IMR-90 (cell line): Measurements from ENCODE around the gene SRSF7.
"Not testable (repeated sequence)": the region's sequence is repeated elsewhere in the genome, so short reads cannot be mapped to it uniquely, and the experiment has no call there.

Experiments
- CTCF ChIP-seq: conservative IDR thresholded peaks from 2 replicates; pipeline ENCODE4 v1.5.1; 2012; ENCODE audit warnings: mild to moderate bottlenecking, low read depth, low read length, improper control_type of control experiment
- MAFK ChIP-seq: IDR thresholded peaks from 2 replicates; pipeline ENCODE4 v1.6.1; 2012; ENCODE audit warnings: low read depth, low read length, improper control_type of control experiment

- TF ChIP-seq MAFK, CTCF: not testable (repeated sequence)
Measured at GRCh38 chr2:38792321-38792720, 41.2 kb upstream of the SRSF7 start.
